ENCODE data around the gene ACBD4.

- TF ChIP-seq, protein P1, sequence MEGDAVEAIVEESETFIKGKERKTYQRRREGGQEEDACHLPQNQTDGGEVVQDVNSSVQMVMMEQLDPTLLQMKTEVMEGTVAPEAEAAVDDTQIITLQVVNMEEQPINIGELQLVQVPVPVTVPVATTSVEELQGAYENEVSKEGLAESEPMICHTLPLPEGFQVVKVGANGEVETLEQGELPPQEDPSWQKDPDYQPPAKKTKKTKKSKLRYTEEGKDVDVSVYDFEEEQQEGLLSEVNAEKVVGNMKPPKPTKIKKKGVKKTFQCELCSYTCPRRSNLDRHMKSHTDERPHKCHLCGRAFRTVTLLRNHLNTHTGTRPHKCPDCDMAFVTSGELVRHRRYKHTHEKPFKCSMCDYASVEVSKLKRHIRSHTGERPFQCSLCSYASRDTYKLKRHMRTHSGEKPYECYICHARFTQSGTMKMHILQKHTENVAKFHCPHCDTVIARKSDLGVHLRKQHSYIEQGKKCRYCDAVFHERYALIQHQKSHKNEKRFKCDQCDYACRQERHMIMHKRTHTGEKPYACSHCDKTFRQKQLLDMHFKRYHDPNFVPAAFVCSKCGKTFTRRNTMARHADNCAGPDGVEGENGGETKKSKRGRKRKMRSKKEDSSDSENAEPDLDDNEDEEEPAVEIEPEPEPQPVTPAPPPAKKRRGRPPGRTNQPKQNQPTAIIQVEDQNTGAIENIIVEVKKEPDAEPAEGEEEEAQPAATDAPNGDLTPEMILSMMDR (IDR thresholded peaks at IDR 0.05), result no peak
- no peak for TF ChIP-seq POLR2A (IDR thresholded peaks at IDR 0.05)
Observed at GRCh38 chr17:45092911-45093430, 42.5 kb upstream of the ACBD4 start.
